ENCODE measurements around the gene FOXL2.

- TF ChIP-seq POLR2A (IDR thresholded peaks at IDR 0.05) (no peak), CTCF (IDR thresholded peaks at IDR 0.05 in 4 of 5, conservative IDR thresholded peaks at IDR 0.05 in 1 of 5) (no peak)
Observed at GRCh38 chr3:138913766-138914165, 33.2 kb downstream of the FOXL2 start.

Measured in gastrocnemius medialis (tissue), 4 donors.